ENCODE data around the gene EIF4A3.
A peak's percentile ranks its signal among the peaks of the same experiment; 100 is the strongest.

DNA sequence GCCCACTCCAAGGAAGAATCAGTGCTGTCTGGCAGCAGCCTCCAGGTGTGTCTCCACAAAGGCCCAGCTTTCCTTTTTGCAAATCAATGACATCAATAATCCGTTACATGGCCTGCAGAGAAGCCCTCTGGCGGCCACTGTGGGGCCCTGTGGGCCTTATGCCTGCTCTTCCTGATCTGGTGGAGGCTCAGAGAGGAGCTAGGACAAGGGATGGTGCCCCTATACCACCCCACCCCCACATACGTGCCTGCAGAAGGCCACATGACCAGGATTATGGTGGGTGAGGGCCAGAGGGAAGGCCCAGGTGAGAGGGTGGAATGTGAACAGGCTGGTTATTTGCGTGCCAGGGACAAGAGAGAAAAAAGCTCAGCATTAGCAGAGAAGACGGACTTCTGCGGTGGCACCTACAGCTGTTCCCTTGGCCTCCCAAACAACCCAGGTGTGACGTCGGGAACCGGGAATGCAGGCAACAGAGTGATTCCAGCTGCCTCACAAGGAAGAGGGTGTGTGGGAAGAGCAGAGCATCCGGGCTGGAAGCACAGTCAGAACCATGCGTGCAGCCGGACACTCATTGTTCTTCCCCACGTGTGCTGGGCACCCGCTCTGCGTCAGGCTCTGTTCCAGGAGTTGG is 22.5 kb downstream of the EIF4A3 start:
- TF ChIP-seq SIN3A (IDR thresholded peaks at IDR 0.05; ENCODE audit: borderline replicate concordance, insufficient read depth, low read depth, low read length) (no peak), POLR2AphosphoS5 (IDR thresholded peaks at IDR 0.05; ENCODE audit: low read depth, low read length) (no peak), TCF7L2 (IDR thresholded peaks at IDR 0.05; ENCODE audit: low read depth, low read length) (no peak)
- TF ChIP-seq, protein P1, sequence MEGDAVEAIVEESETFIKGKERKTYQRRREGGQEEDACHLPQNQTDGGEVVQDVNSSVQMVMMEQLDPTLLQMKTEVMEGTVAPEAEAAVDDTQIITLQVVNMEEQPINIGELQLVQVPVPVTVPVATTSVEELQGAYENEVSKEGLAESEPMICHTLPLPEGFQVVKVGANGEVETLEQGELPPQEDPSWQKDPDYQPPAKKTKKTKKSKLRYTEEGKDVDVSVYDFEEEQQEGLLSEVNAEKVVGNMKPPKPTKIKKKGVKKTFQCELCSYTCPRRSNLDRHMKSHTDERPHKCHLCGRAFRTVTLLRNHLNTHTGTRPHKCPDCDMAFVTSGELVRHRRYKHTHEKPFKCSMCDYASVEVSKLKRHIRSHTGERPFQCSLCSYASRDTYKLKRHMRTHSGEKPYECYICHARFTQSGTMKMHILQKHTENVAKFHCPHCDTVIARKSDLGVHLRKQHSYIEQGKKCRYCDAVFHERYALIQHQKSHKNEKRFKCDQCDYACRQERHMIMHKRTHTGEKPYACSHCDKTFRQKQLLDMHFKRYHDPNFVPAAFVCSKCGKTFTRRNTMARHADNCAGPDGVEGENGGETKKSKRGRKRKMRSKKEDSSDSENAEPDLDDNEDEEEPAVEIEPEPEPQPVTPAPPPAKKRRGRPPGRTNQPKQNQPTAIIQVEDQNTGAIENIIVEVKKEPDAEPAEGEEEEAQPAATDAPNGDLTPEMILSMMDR (IDR thresholded peaks at IDR 0.05), result peak; percentile 34; the same call in 1 of the 2 replicates
- TF ChIP-seq, protein P2, sequence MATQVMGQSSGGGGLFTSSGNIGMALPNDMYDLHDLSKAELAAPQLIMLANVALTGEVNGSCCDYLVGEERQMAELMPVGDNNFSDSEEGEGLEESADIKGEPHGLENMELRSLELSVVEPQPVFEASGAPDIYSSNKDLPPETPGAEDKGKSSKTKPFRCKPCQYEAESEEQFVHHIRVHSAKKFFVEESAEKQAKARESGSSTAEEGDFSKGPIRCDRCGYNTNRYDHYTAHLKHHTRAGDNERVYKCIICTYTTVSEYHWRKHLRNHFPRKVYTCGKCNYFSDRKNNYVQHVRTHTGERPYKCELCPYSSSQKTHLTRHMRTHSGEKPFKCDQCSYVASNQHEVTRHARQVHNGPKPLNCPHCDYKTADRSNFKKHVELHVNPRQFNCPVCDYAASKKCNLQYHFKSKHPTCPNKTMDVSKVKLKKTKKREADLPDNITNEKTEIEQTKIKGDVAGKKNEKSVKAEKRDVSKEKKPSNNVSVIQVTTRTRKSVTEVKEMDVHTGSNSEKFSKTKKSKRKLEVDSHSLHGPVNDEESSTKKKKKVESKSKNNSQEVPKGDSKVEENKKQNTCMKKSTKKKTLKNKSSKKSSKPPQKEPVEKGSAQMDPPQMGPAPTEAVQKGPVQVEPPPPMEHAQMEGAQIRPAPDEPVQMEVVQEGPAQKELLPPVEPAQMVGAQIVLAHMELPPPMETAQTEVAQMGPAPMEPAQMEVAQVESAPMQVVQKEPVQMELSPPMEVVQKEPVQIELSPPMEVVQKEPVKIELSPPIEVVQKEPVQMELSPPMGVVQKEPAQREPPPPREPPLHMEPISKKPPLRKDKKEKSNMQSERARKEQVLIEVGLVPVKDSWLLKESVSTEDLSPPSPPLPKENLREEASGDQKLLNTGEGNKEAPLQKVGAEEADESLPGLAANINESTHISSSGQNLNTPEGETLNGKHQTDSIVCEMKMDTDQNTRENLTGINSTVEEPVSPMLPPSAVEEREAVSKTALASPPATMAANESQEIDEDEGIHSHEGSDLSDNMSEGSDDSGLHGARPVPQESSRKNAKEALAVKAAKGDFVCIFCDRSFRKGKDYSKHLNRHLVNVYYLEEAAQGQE (IDR thresholded peaks at IDR 0.05; ENCODE audit: insufficient read depth in 1 of 2, low read depth in 2 of 2, low read length in 1 of 2), result no peak

Measured in Panc1 (cell line).